H1 (cell line): ENCODE data around the gene EVA1B. TPM values are rescaled to one million over a fixed set of nuclear protein-coding genes. Genes with fewer than 3 reads are reported as not detected.

Experiments used
- CTCF ChIA-PET: fragments of 300-600 bp; sonication (Branson Sonifier 250); formaldehyde crosslinking; loops from one replicate; lab custom pipeline; 2021; ENCODE audit not compliant: partially characterized antibody; lab: Charles Lee
- POLR2A ChIA-PET: fragments of 300-600 bp; sonication (Branson Sonifier 250); formaldehyde crosslinking; loops from one replicate; lab custom pipeline; 2021; ENCODE audit warnings: inconsistent platforms; ENCODE audit not compliant: partially characterized antibody; lab: Charles Lee
- DNase-seq, 2 experiments: peaks; one replicate each; pipeline versions ENCODE4 v3.0.0 to v3.0.0-alpha.2; 2010 to 2022; ENCODE audit warnings: low spot score in 2 of 2, low read depth in 1 of 2, mixed read lengths in 1 of 2
- FAIRE-seq: peaks from 2 replicates; lab custom pipeline; 2011; peaks lifted over from hg19 to GRCh38; lab: Jason Lieb, UNC
- H2AFZ ChIP-seq: 2 replicates; pipeline ENCODE4 v1.8.1; 2012; ENCODE audit warnings: low read length, inconsistent platforms
- H2AK5ac ChIP-seq: 2 replicates; pipeline ENCODE4 v1.6.1; 2013; ENCODE audit warnings: low read depth, low read length
- H2BK120ac ChIP-seq: replicated peaks from 2 replicates; pipeline ENCODE3; 2013; ENCODE audit warnings: low read depth, low read length, inconsistent platforms
- H2BK12ac ChIP-seq: 2 replicates; pipeline ENCODE4 v1.6.1; 2013; ENCODE audit warnings: low read depth, low read length
- H2BK15ac ChIP-seq: 2 replicates; pipeline ENCODE4 v1.6.1; 2013; ENCODE audit warnings: low read length
- H2BK20ac ChIP-seq: 2 replicates; pipeline ENCODE4 v1.6.1; 2013; ENCODE audit warnings: low read length
- H2BK5ac ChIP-seq: 2 replicates; pipeline ENCODE4 v1.6.1; 2013; ENCODE audit warnings: low read depth, low read length
- H3K14ac ChIP-seq: 2 replicates; pipeline ENCODE4 v1.6.1; 2013; ENCODE audit warnings: inconsistent platforms; ENCODE audit not compliant: insufficient read length
- H3K18ac ChIP-seq: 2 replicates; pipeline ENCODE4 v1.6.1; 2013; ENCODE audit warnings: low read length; ENCODE audit errors: extremely low read depth
- H3K23ac ChIP-seq: 2 replicates; pipeline ENCODE4 v1.6.1; 2013; ENCODE audit warnings: inconsistent platforms; ENCODE audit not compliant: insufficient read length
- H3K23me2 ChIP-seq: 2 replicates; pipeline ENCODE4 v1.6.1; 2013; ENCODE audit warnings: low read depth, low read length
- H3K27ac ChIP-seq: 2 replicates; pipeline ENCODE4 v1.6.1; 2011; ENCODE audit warnings: low read depth, low read length, inconsistent platforms
- H3K27me3 ChIP-seq, 4 experiments: replicated peaks in 1 of 4; 1 replicate in 1 of 4; 2 replicates in 3 of 4; pipeline versions ENCODE4 v1.6.1 to v1.8.1; 2011 to 2013; ENCODE audit warnings: low read length in 3 of 4, mild to moderate bottlenecking in 3 of 4, inconsistent platforms in 2 of 4, mixed read lengths in 2 of 4, moderate library complexity in 1 of 4; ENCODE audit not compliant: control insufficient read depth in 3 of 4, insufficient read depth in 3 of 4; ENCODE audit errors: extremely low read depth in 1 of 4
- H3K36me3 ChIP-seq, 4 experiments: 2 replicates each; pipeline versions ENCODE4 v1.6.1 to v1.8.1; 2011 to 2013; ENCODE audit warnings: mild to moderate bottlenecking in 4 of 4, low read length in 3 of 4, moderate library complexity in 2 of 4, control low read depth in 1 of 4, inconsistent platforms in 1 of 4; ENCODE audit not compliant: insufficient read depth in 4 of 4, control insufficient read depth in 2 of 4
- H3K4ac ChIP-seq: replicated peaks from 2 replicates; pipeline ENCODE3; 2013; ENCODE audit warnings: low read length, low read depth, mixed read lengths, inconsistent platforms; ENCODE audit not compliant: insufficient read length
- H3K4me1 ChIP-seq, 4 experiments: replicated peaks in 1 of 4; 1 replicate in 1 of 4; 2 replicates in 3 of 4; pipeline versions ENCODE4 v1.6.1 to v1.8.1; 2011 to 2013; ENCODE audit warnings: low read length in 3 of 4, inconsistent platforms in 2 of 4, mixed read lengths in 1 of 4; ENCODE audit not compliant: insufficient read depth in 4 of 4, control insufficient read depth in 3 of 4
- H3K4me2 ChIP-seq, 2 experiments: 2 replicates each; pipeline versions ENCODE4 v1.6.1 to v1.8.1; 2011 to 2013; ENCODE audit warnings: low read depth in 2 of 2, low read length in 2 of 2, control low read depth in 1 of 2, inconsistent platforms in 1 of 2, mild to moderate bottlenecking in 1 of 2; ENCODE audit not compliant: insufficient read depth in 1 of 2
- H3K4me3 ChIP-seq, 4 experiments: fragments of 200-600, 300-600 bp in 1 of 4; sonication (generic), shearing (Covaris generic), sonication (Bioruptor Twin) in 1 of 4; 2 replicates each; pipeline versions ENCODE4 v1.5.1 to v1.8.1; 2011 to 2016; ENCODE audit warnings: low read length in 4 of 4, low read depth in 3 of 4, control low read depth in 2 of 4, inconsistent platforms in 2 of 4, mild to moderate bottlenecking in 2 of 4, mixed read lengths in 1 of 4, moderate library complexity in 1 of 4; ENCODE audit not compliant: insufficient read depth in 2 of 4; ENCODE audit errors: extremely low read depth in 1 of 4
- H3K56ac ChIP-seq: replicated peaks from 2 replicates; pipeline ENCODE3; 2013; ENCODE audit warnings: low read depth, mild to moderate bottlenecking, mixed read lengths, low read length, inconsistent platforms; ENCODE audit not compliant: insufficient read length
- H3K79me1 ChIP-seq: 2 replicates; pipeline ENCODE4 v1.6.1; 2013; ENCODE audit warnings: low read depth, low read length, control low read depth
- H3K79me2 ChIP-seq, 2 experiments: 2 replicates each; pipeline versions ENCODE4 v1.6.1 to v1.8.1; 2012 to 2013; ENCODE audit warnings: low read length in 2 of 2, mild to moderate bottlenecking in 2 of 2, inconsistent platforms in 1 of 2; ENCODE audit not compliant: insufficient read depth in 2 of 2, control insufficient read depth in 1 of 2
- H3K9ac ChIP-seq, 4 experiments: replicated peaks in 1 of 4; 1 replicate in 1 of 4; 2 replicates in 3 of 4; pipeline versions ENCODE4 v1.6.1 to v1.8.1; 2011 to 2013; ENCODE audit warnings: low read depth in 3 of 4, low read length in 3 of 4, control low read depth in 2 of 4, mild to moderate bottlenecking in 2 of 4, moderate library complexity in 2 of 4, inconsistent platforms in 1 of 4; ENCODE audit errors: extremely low read depth in 1 of 4
- H3K9me3 ChIP-seq, 2 experiments: 2 replicates each; pipeline versions ENCODE4 v1.6.1 to v1.8.1; 2012 to 2013; ENCODE audit warnings: mild to moderate bottlenecking in 2 of 2, moderate library complexity in 2 of 2, control low read depth in 1 of 2, inconsistent platforms in 1 of 2, low read depth in 1 of 2, low read length in 1 of 2, mixed read lengths in 1 of 2; ENCODE audit not compliant: insufficient read depth in 2 of 2
- H4K20me1 ChIP-seq, 2 experiments: replicated peaks in 1 of 2; 2 replicates each; pipeline versions ENCODE3 to v1.8.1; 2011 to 2013; ENCODE audit warnings: inconsistent platforms in 2 of 2, low read length in 2 of 2, mild to moderate bottlenecking in 1 of 2; ENCODE audit not compliant: insufficient read depth in 2 of 2, control insufficient read depth in 1 of 2
- H4K5ac ChIP-seq: 2 replicates; pipeline ENCODE4 v1.6.1; 2013; ENCODE audit warnings: low read length, low read depth, mixed read lengths, inconsistent platforms; ENCODE audit not compliant: insufficient read length
- H4K8ac ChIP-seq: 2 replicates; pipeline ENCODE4 v1.8.0; 2013; ENCODE audit warnings: mild to moderate bottlenecking, moderate library complexity, low read length, inconsistent platforms; ENCODE audit not compliant: insufficient read depth; ENCODE audit errors: extremely low read depth
- H4K91ac ChIP-seq: replicated peaks from 2 replicates; pipeline ENCODE3; 2013; ENCODE audit warnings: low read length, mixed read lengths, inconsistent platforms; ENCODE audit not compliant: insufficient read length
- ASH2L ChIP-seq: fragments of 200-600, 300-600 bp; sonication (generic); IDR thresholded peaks from one replicate; pipeline ENCODE4 v1.7.1; 2017; ENCODE audit warnings: low read length
- SAP30 ChIP-seq: fragments of 300-600 bp; sonication (generic); IDR thresholded peaks from 2 replicates; pipeline ENCODE4 v1.7.1; 2012; ENCODE audit warnings: low read length, moderate library complexity, mild to moderate bottlenecking, inconsistent platforms; ENCODE audit not compliant: insufficient read depth, insufficient replicate concordance
- TEAD4 ChIP-seq: IDR thresholded peaks from 2 replicates; pipeline ENCODE4 v1.6.1; 2012; ENCODE audit warnings: low read depth, low read length, inconsistent platforms, mixed read lengths
- WGBS, 2 experiments: shearing (Covaris generic) in 1 of 2; methylation state at CpG; one replicate each; pipeline versions ENCODE4 v1.1.6 to v1.1.7; 2013 to 2015; ENCODE audit warnings: low lambda C conversion rate in 2 of 2, mixed read lengths in 2 of 2, inconsistent platforms in 1 of 2, low coverage in 1 of 2, missing lambda C conversion rate in 1 of 2; ENCODE audit not compliant: insufficient replicate concordance in 2 of 2, insufficient coverage in 1 of 2, insufficient read length in 1 of 2; ENCODE audit errors: extremely low coverage in 1 of 2, missing lambda C conversion rate in 1 of 2; 5-methylcytosine and 5-hydroxymethylcytosine counted together
- polyA plus RNA-seq, 7 experiments: library from polyadenylated mRNA; depleted of rRNA in 3 of 7; stranded (reverse) in 5 of 7; unstranded in 2 of 7; fragments of >200 nt in 5 of 7; fragments of 200-250 nt in 2 of 7; gene quantifications; 1 replicate in 5 of 7; 2 replicates in 1 of 7; 4 replicates in 1 of 7; pipeline versions ENCODE4 v1.2.1 to v1.2.3, GENCODE V29; 2011 to 2013; ENCODE audit warnings: missing spikeins in 2 of 7, mixed read lengths in 2 of 7
- total RNA-seq: library from RNA; stranded (reverse); fragmentation: NEBNext Ultra II Directional; extraction: Animal tissue kit (Norgen Biotek cat#: 25700); gene quantifications from 2 replicates; pipeline ENCODE4 v1.2.1, GENCODE V29; 2021

The EVA1B gene
- total and polyA plus RNA-seq, 2 of the 8 experiments (the other 6 are each of a cell fraction or from before 2014, with no cell fraction given) = 10.0 to 19.9 TPM

- Histone ChIP-seq H3K23ac (no peak overlapping the region), H4K91ac (no peak overlapping the region), H2BK20ac (no peak overlapping the region), H3K4me2 (no peak overlapping the region), H2BK5ac (no peak overlapping the region), H4K20me1 (peaks cover 1 to 5% of the 10 kb centered on the region in 2 experiments), H2BK12ac (no peak overlapping the region), H3K79me2 (no peaks in the 10 kb centered on the region), H4K8ac (no peak overlapping the region), H3K36me3 (peaks cover 4 to 23% (median 12%) of the 10 kb centered on the region in 4 experiments; a peak in 6 of 8 replicates), H3K23me2 (no peaks in the 10 kb centered on the region), H3K18ac (no peak overlapping the region), H3K9me3 (no peaks in the 10 kb centered on the region), H2AK5ac (no peak overlapping the region), H3K14ac (no peak overlapping the region), H3K27ac (no peak overlapping the region), H3K4ac (no peak overlapping the region), H3K27me3 (no peaks in the 10 kb centered on the region), H3K56ac (no peak overlapping the region)
- FAIRE-seq (no peak), DNase-seq (no peak)
- 92% methylated on average over 11 of the region's 11 CpGs; no CpG with 5 or more reads in 1 of the 2 experiments for WGBS, 2 experiments
- POLR2A ChIA-PET = interaction anchor here (4.4 kb wide), 1 partner anchor 32 kb away, joined by 19 read pairs; no protein-coding TSS in a partner anchor
- TF ChIP-seq SAP30 (no peak), TEAD4 (no peak), ASH2L (no peak)
- TF ChIP-seq, all 59 proteins: peak for 0
- CTCF ChIA-PET = interaction anchor here (1.0 to 13.3 kb wide), 5 partner anchors 13 to 67 kb away, joined by 3 to 150 read pairs (median 4); no protein-coding TSS in a partner anchor
- Histone ChIP-seq H3K79me1 (no peaks in the 10 kb centered on the region; the same call in none of the 2 replicates), H3K4me3 (no peak overlapping the region), H2AFZ (no peak overlapping the region), H4K5ac (no peak overlapping the region), H2BK15ac (no peak overlapping the region), H3K4me1 (peaks cover 0 to 6% (median 0%) of the 10 kb centered on the region in 4 experiments; a peak in 1 of 7 replicates), H2BK120ac (no peak overlapping the region), H3K9ac (no peak overlapping the region)
Observed at GRCh38 chr1:36354486-36354885, 31.0 kb upstream of the EVA1B start.
